Transverse colon (tissue), 4 donors: ENCODE results near the gene SASH3. TPM values are rescaled to one million over a fixed set of nuclear protein-coding genes. Genes with fewer than 3 reads are reported as not detected.

Experiments used
- DNase-seq: peaks from one replicate; pipeline ENCODE4 v3.0.0-alpha.2; 2019
- H3K27ac ChIP-seq, 4 donors: fragments of 200-600 bp; sonication (generic); 2 replicates each; pipeline ENCODE4 v1.5.1; 2016 to 2018; ENCODE audit warnings: inconsistent platforms in 4 of 4
- H3K27me3 ChIP-seq: fragments of 200-600 bp; sonication (generic); 2 replicates; pipeline ENCODE4 v1.5.1; 2017; ENCODE audit warnings: inconsistent platforms
- H3K36me3 ChIP-seq, 4 donors: fragments of 200-600 bp; sonication (generic); 2 replicates each; pipeline ENCODE4 v1.5.1; 2017 to 2019; ENCODE audit warnings: inconsistent platforms in 4 of 4
- H3K4me1 ChIP-seq, 4 donors: fragments of 200-600 bp; sonication (generic); 2 replicates each; pipeline ENCODE4 v1.5.1; 2017 to 2020; ENCODE audit warnings: inconsistent platforms in 4 of 4
- H3K4me3 ChIP-seq, 4 donors: fragments of 200-600 bp; sonication (generic); 1 replicate in 1 of 4; 2 replicates in 3 of 4; pipeline versions ENCODE4 v1.5.1 to v1.6.1; 2017 to 2019; ENCODE audit warnings: inconsistent platforms in 4 of 4
- H3K9me3 ChIP-seq, 2 donors: fragments of 200-600 bp; sonication (generic); 2 replicates each; pipeline ENCODE4 v1.5.1; 2017 to 2019; ENCODE audit warnings: inconsistent platforms in 2 of 2
- CTCF ChIP-seq, 5 experiments: fragments of 200-600 bp in 3 of 5; fragments of 450-650 bp in 2 of 5; sonication (generic) in 3 of 5; IDR thresholded peaks; 1 replicate in 2 of 5; 2 replicates in 3 of 5; pipeline ENCODE4 v1.5.1; 2016 to 2017; ENCODE audit warnings: antibody characterized with exemption in 5 of 5, inconsistent platforms in 3 of 5, mild to moderate bottlenecking in 2 of 5, moderate library complexity in 1 of 5
- EP300 ChIP-seq: sonication (generic); formaldehyde crosslinking; IDR thresholded peaks from one replicate; pipeline ENCODE4 v1.6.1; 2017; ENCODE audit warnings: antibody characterized with exemption, low read depth
- POLR2A ChIP-seq: fragments of 450-650 bp; IDR thresholded peaks from one replicate; pipeline ENCODE4 v1.6.1; 2016; ENCODE audit warnings: antibody characterized with exemption, mild to moderate bottlenecking, moderate library complexity
- POLR2AphosphoS5 ChIP-seq, 3 donors: sonication (generic); formaldehyde crosslinking; IDR thresholded peaks; one replicate each; pipeline ENCODE4 v1.6.1; 2016; ENCODE audit warnings: antibody characterized with exemption in 3 of 3
- WGBS, 2 donors: methylation state at CpG; one replicate each; pipeline ENCODE4 v1.1.5; 2018; ENCODE audit warnings: low coverage in 1 of 2; 5-methylcytosine and 5-hydroxymethylcytosine counted together
- in situ Hi-C, 4 donors: fragments of 200-750 bp; cut with MboI; loops; one replicate each; pipeline versions ENCODE4 v1.15.0 to v1.15.1; 2017; ENCODE audit warnings: low sequenced_read_pairs in 3 of 4, low pct_ligation_motif_present in 1 of 4, low pct_unique_long_range_greater_than_20kb in 1 of 4
- intact Hi-C: fragments of 100-400 bp; cut with DNase I; formaldehyde crosslinking; loops from one replicate; pipeline ENCODE4 v1.15.1; 2023; ENCODE audit warnings: low total_unique reads
- total RNA-seq, 4 donors: library from RNA; depleted of rRNA; stranded (reverse); fragments of >200 nt; gene quantifications; one replicate each; pipeline ENCODE4 v1.1.0, GENCODE V29; 2016

Gene SASH3
- total RNA-seq, 4 donors from 2014 or later = 1.6 to 20.9 (median 11.1) TPM

- WGBS, 2 donors = 98% methylated on average over 3 of the region's 3 CpGs; no CpG with 5 or more reads in 1 of the 2 donors
- Histone ChIP-seq H3K27me3 (no peaks in the 10 kb centered on the region), H3K4me3 (no peak overlapping the region), H3K4me1 (no peaks in the 10 kb centered on the region), H3K27ac (no peak overlapping the region), H3K9me3 (no peaks in the 10 kb centered on the region), H3K36me3 (no peaks in the 10 kb centered on the region)
- intact Hi-C loops (no loop called here), in situ Hi-C loops (no loop called here)
- DNase-seq = no peak
- no peak for TF ChIP-seq CTCF (IDR thresholded peaks at IDR 0.05)
- TF ChIP-seq POLR2AphosphoS5 (IDR thresholded peaks at IDR 0.05) = no peak
- TF ChIP-seq EP300 = no peak
- no peak for TF ChIP-seq POLR2A
These were observed 18.7 kb downstream of the SASH3 start for GRCh38 chrX:129798456-129798855.

- no peaks in the 10 kb centered on the region for H3K9me3 ChIP-seq
- no peaks in the 10 kb centered on the region for H3K36me3 ChIP-seq
- no peaks in the 10 kb centered on the region for H3K4me1 ChIP-seq
- no peak for DNase-seq
- no peak overlapping the region for H3K4me3 ChIP-seq
- H3K27me3 ChIP-seq = no peaks in the 10 kb centered on the region
- in situ Hi-C loops (no loop called here), intact Hi-C loops (no loop called here)
- no peak overlapping the region for H3K27ac ChIP-seq
- TF ChIP-seq POLR2AphosphoS5 (IDR thresholded peaks at IDR 0.05) (no peak), CTCF (IDR thresholded peaks at IDR 0.05) (no peak), POLR2A (no peak), EP300 (no peak)
- WGBS, 2 donors = 74% methylated on average over 5 of the region's 5 CpGs; no CpG with 5 or more reads in 1 of the 2 donors
These were observed 19.1 kb downstream of the SASH3 start for GRCh38 chrX:129798888-129799287.

GRCh38 chrX:129800186-129800585 is 20.4 kb downstream of the SASH3 start:
- in situ Hi-C loops (no loop called here), intact Hi-C loops (no loop called here)
- Histone ChIP-seq H3K4me1 (no peaks in the 10 kb centered on the region), H3K27me3 (no peaks in the 10 kb centered on the region), H3K4me3 (no peak overlapping the region), H3K9me3 (no peaks in the 10 kb centered on the region), H3K36me3 (no peaks in the 10 kb centered on the region), H3K27ac (no peak overlapping the region)
- no peak for TF ChIP-seq EP300
- no peak for TF ChIP-seq CTCF (IDR thresholded peaks at IDR 0.05)
- no peak for TF ChIP-seq POLR2AphosphoS5 (IDR thresholded peaks at IDR 0.05)
- no peak for TF ChIP-seq POLR2A
- no peak for DNase-seq
- WGBS, 2 donors = 71 to 88% methylated on average over 4 of the region's 4 CpGs

- no peaks in the 10 kb centered on the region for H3K36me3 ChIP-seq
- no peaks in the 10 kb centered on the region for H3K27me3 ChIP-seq
- H3K27ac ChIP-seq = no peak overlapping the region
- H3K4me3 ChIP-seq = no peak overlapping the region
- in situ Hi-C loops (no loop called here), intact Hi-C loops (no loop called here)
- DNase-seq = no peak
- TF ChIP-seq POLR2A = no peak
- TF ChIP-seq EP300 = no peak
- no peak for TF ChIP-seq POLR2AphosphoS5 (IDR thresholded peaks at IDR 0.05)
- no peak for TF ChIP-seq CTCF (IDR thresholded peaks at IDR 0.05)
- no peaks in the 10 kb centered on the region for H3K4me1 ChIP-seq
- WGBS, 2 donors = 38% methylated on average over 1 of the region's 1 CpG; no CpG with 5 or more reads in 1 of the 2 donors
- no peaks in the 10 kb centered on the region for H3K9me3 ChIP-seq
These were observed 23.1 kb downstream of the SASH3 start for GRCh38 chrX:129802863-129803262.
